Activated CD8-positive, alpha-beta memory T cell treated with anti-CD3 and anti-CD28 coated beads, Interleukin-2, amount 50 U/mL, for 24 hours (primary cell): ENCODE results near the gene HBG1.
"Not testable (repeated sequence)": the region's sequence is repeated elsewhere in the genome, so short reads cannot be mapped to it uniquely, and the experiment has no call there.

ENCODE experiments used
- DNase-seq: peaks from one replicate; pipeline ENCODE4 v3.0.0-alpha.2; 2020; ENCODE audit errors: extremely low read depth

Gene HBG1

GRCh38 chr11:5277807-5278382, 28.2 kb upstream of the HBG1 start:
- DNase-seq: no peak

- no peak for DNase-seq
Measured at GRCh38 chr11:5276697-5277096, 27.0 kb upstream of the HBG1 start.

- no peak for DNase-seq
Measured at GRCh38 chr11:5275369-5276110, 25.9 kb upstream of the HBG1 start.

- DNase-seq: no peak
Measured at GRCh38 chr11:5274395-5274794, 24.7 kb upstream of the HBG1 start.

GRCh38 chr11:5272395-5273017, 22.8 kb upstream of the HBG1 start:
- no peak for DNase-seq

GRCh38 chr11:5269715-5270147, 20.1 kb upstream of the HBG1 start, which contains the start of gene HBE1:
Gene HBE1, minus strand, starts transcription at chr11:5269945. Its CDS starts 55 bp downstream, at chr11:5269890.
- no peak for DNase-seq

GRCh38 chr11:5267033-5267563, 17.4 kb upstream of the HBG1 start:
- no peak for DNase-seq

- DNase-seq: no peak
Measured at GRCh38 chr11:5266609-5267008, 17.0 kb upstream of the HBG1 start.

- no peak for DNase-seq
Measured at GRCh38 chr11:5265832-5266231, 16.2 kb upstream of the HBG1 start.

- no peak for DNase-seq
Measured at GRCh38 chr11:5258543-5259262, 9.0 kb upstream of the HBG1 start.

- DNase-seq: no peak
Measured at GRCh38 chr11:5257296-5257695, 7.6 kb upstream of the HBG1 start.

GRCh38 chr11:5254646-5255413, 5.2 kb upstream of the HBG1 start, which contains the start of gene HBG2:
Gene HBG2, minus strand, starts transcription at chr11:5254781. Its CDS starts 53 bp downstream, at chr11:5254728.
- DNase-seq: not testable (repeated sequence)

- DNase-seq: not testable (repeated sequence)
Measured at GRCh38 chr11:5254023-5254422, 4.4 kb upstream of the HBG1 start.

- not testable (repeated sequence) for DNase-seq
Measured at GRCh38 chr11:5253440-5253839, 3.8 kb upstream of the HBG1 start.

- no peak for DNase-seq
Measured at GRCh38 chr11:5252919-5253265, 3.2 kb upstream of the HBG1 start.

- DNase-seq: no peak
Measured at GRCh38 chr11:5252192-5252918, 2.7 kb upstream of the HBG1 start.

GRCh38 chr11:5251746-5252145, 2.1 kb upstream of the HBG1 start:
- no peak for DNase-seq

- DNase-seq: no peak
Measured at GRCh38 chr11:5250543-5251204, 1.0 kb upstream of the HBG1 start.

- DNase-seq: not testable (repeated sequence)
Measured at GRCh38 chr11:5248498-5248897, 1.2 kb downstream of the HBG1 start.
